ENCODE results near the gene RMDN3. TPM values are rescaled to one million over a fixed set of nuclear protein-coding genes. Genes with fewer than 3 reads are reported as not detected.
A peak's percentile ranks its signal among the peaks of the same experiment; 100 is the strongest.

Gene RMDN3
- total RNA-seq, 2 experiments from 2014 or later, result 28.4 to 30.5 TPM

DNA sequence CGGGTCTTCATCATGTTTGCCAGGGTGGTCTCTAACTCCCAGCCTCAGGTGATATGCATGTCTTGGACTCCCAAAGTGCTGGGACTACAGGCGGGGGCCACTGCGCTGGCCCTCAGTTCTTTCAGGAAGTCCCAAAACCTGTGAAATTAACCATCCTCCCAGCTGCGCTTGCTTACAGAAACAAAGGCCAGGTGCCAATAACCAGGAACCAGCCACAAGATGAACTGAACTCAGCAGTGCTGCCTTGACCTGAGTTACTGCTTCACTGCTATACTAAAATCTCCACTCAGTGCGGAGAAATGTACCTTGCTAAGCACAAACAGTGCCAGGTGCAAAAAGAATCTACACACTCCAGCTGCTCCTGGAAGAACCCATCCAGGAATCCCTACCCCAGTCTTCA lies 4.9 kb upstream of the RMDN3 start:
- CTCF ChIA-PET, result no interaction called here
- Mint-ChIP-seq H3K4me3 (no peak overlapping the region), H3K4me1 (peaks cover 27% of the 10 kb centered on the region), H3K27ac (no peak overlapping the region), H3K36me3 (ENCODE audit: low read depth) (no peaks in the 10 kb centered on the region), H3K27me3 (no peaks in the 10 kb centered on the region), H3K9me3 (no peaks in the 10 kb centered on the region)
- DNase-seq, result no peak
- POLR2A ChIA-PET, result no interaction called here

DNA sequence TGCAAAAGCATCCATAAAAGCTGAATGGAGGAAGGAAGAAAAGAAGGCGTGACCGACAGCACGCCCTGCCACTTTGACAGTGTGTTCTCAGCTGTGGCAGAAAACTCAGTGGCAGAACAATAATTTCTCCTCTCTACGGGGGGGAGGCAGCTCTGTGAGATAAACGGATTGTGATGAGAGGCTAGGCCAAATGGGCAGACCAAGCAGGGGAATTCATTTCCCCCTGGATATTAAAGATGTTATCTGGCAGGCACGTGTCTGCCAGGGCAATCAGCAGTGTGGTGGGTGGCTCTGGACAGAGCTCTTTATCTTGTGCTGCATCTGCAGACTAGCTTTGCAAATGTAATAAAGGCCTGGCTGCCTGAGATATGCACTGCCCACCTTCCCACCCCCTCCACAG lies 1.9 kb upstream of the RMDN3 start:
- no peak overlapping the region for H3K27ac Mint-ChIP-seq
- peaks cover 26% of the 10 kb centered on the region for H3K4me1 Mint-ChIP-seq
- DNase-seq, result no peak
- H3K36me3 Mint-ChIP-seq (ENCODE audit: low read depth), result peaks cover 15% of the 10 kb centered on the region
- H3K9me3 Mint-ChIP-seq, result no peaks in the 10 kb centered on the region
- no peak overlapping the region for H3K4me3 Mint-ChIP-seq
- POLR2A ChIA-PET, result interaction anchor here (0.6 to 2.0 kb wide), 5 partner anchors 8 to 576 kb away, joined by 3 to 14 read pairs (median 5); partner anchors contain the start of genes DNAJC17, GCHFR, NUSAP1 and OIP5
- CTCF ChIA-PET, result interaction anchor here (1.0 to 1.4 kb wide), 3 partner anchors 10 to 22 kb away, joined by 3 to 6 read pairs (median 3); no protein-coding TSS in a partner anchor
- no peaks in the 10 kb centered on the region for H3K27me3 Mint-ChIP-seq

DNA sequence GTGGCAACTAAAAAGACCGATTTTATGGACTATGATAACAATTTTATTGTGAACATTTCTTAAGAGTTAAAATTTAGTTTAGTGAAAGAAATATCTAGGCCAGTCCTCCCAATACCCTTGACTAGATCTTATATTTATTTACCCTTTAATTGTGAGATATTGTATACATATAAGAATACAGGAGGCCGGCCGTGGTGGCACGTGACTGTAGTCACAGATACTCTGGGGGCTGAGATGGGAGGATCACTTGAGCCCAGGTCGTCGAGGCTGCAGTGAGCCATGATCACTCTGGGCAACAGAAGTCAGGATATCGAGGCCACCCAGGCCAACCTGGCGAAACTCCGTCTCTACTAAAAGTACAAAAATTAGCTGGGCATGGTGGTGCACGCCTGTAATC lies 756 bp upstream of the RMDN3 start:
- Mint-ChIP-seq H3K36me3 (ENCODE audit: low read depth) (peaks cover 26% of the 10 kb centered on the region), H3K27ac (peak overlapping the region; percentile 95), H3K27me3 (no peaks in the 10 kb centered on the region), H3K4me3 (peak overlapping the region; percentile 88), H3K9me3 (no peaks in the 10 kb centered on the region), H3K4me1 (peaks cover 31% of the 10 kb centered on the region)
- DNase-seq, result no peak
- POLR2A ChIA-PET, result interaction anchor here (0.8 to 2.0 kb wide), 3 partner anchors 10 to 13 kb away, joined by 3 to 14 read pairs (median 5); partner anchors contain the start of gene GCHFR
- CTCF ChIA-PET, result interaction anchor here (1.0 to 1.2 kb wide), 2 partner anchors 11 to 23 kb away, joined by 3 to 6 read pairs; no protein-coding TSS in a partner anchor

DNA sequence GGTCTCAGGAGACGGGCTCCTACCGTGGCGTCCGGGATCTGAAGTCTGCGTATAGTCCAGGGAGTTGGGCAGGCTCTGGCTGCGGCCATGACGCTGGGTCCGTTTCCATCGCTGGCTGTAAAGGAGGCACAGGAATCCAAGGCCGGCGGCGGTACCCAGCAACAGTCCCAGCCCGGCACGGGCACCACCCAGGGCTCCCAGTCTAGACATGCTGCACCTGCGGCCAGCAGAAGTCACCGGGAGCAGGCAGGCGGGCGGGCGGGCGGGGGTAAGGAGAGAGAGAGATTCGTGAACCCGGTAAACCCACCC lies 526 bp downstream of the RMDN3 start:
- Mint-ChIP-seq H3K9me3 (no peaks in the 10 kb centered on the region), H3K4me3 (peak overlapping the region; percentile 88), H3K36me3 (ENCODE audit: low read depth) (peaks cover 34% of the 10 kb centered on the region), H3K27me3 (no peaks in the 10 kb centered on the region), H3K27ac (peak overlapping the region; percentile 95), H3K4me1 (peaks cover 31% of the 10 kb centered on the region)
- ChIA-PET CTCF (interaction anchor here (3.3 kb wide), 1 partner anchor 10 kb away, joined by 19 read pairs; no protein-coding TSS in a partner anchor), POLR2A (interaction anchor here (0.8 to 3.6 kb wide), 4 partner anchors 10 to 59 kb away, joined by 3 to 43 read pairs (median 12); partner anchors contain the start of genes GCHFR and RAD51)
- DNase-seq, result peak; percentile 39

DNA sequence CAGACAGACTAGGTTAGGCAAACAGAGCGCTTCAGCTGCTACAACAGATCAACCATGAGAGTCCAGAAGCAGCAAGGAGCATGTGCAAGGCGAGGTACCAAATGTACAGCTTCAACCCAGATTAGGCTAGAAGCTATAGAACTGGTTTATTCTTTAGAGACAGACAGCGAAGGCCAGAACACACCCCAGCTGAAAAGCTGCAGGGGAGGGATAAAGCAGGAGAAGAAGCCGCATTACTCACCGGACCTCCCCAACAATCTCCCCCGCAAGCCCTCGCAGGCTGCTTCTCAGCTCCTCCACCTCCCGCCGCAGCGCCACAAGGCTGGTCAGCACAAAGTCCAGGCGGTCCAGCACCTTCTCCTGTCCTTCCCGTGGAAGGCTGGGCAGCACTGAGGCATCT lies 3.3 kb downstream of the RMDN3 start:
- ChIA-PET POLR2A (interaction anchor here (1.2 to 3.6 kb wide), 6 partner anchors 8 to 144 kb away, joined by 3 to 43 read pairs (median 9); partner anchors contain the start of genes DNAJC17, GCHFR, RAD51 and ZFYVE19), CTCF (interaction anchor here (0.6 to 3.3 kb wide), 3 partner anchors 8 to 162 kb away, joined by 3 to 19 read pairs (median 3); partner anchors contain the start of gene GCHFR)
- no peak overlapping the region for H3K27ac Mint-ChIP-seq

DNA sequence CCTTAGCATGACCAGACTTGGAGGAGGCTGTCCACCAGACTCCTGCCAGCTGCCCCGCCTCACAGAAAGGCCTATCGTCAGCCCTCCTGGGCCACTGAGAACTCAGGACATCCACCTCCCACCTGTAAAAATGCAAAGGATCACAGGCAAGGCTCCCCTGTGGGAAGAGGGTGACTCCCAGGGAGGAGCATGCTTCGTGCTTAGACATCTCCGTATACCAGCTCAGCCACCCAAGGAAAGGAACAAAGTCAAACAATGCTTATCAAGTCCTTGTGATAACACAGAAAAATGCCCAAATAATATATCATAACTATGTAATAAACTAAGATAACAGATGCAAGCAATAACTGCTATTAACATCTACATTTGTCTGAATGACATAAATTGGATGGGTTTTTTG lies 4.2 kb downstream of the RMDN3 start:
- no peak for DNase-seq
- POLR2A ChIA-PET, result interaction anchor here (1.2 to 3.4 kb wide), 4 partner anchors 14 to 145 kb away, joined by 3 to 14 read pairs (median 4); partner anchors contain the start of genes DNAJC17, GCHFR, RAD51 and ZFYVE19
- no peaks in the 10 kb centered on the region for H3K27me3 Mint-ChIP-seq
- H3K4me1 Mint-ChIP-seq, result peaks cover 40% of the 10 kb centered on the region
- no peak overlapping the region for H3K27ac Mint-ChIP-seq
- H3K9me3 Mint-ChIP-seq, result no peaks in the 10 kb centered on the region
- CTCF ChIA-PET, result interaction anchor here (0.9 to 1.4 kb wide), 2 partner anchors 32 to 141 kb away, joined by 3 to 4 read pairs; no protein-coding TSS in a partner anchor
- no peak overlapping the region for H3K4me3 Mint-ChIP-seq
- peaks cover 44% of the 10 kb centered on the region for H3K36me3 Mint-ChIP-seq (ENCODE audit: low read depth)

More for the DNA sequence above, 3.3 kb downstream of the RMDN3 start:
- no peaks in the 10 kb centered on the region for H3K9me3 Mint-ChIP-seq
- peaks cover 36% of the 10 kb centered on the region for H3K4me1 Mint-ChIP-seq
- DNase-seq, result no peak
- no peak overlapping the region for H3K4me3 Mint-ChIP-seq
- H3K36me3 Mint-ChIP-seq (ENCODE audit: low read depth), result peaks cover 43% of the 10 kb centered on the region
- H3K27me3 Mint-ChIP-seq, result no peaks in the 10 kb centered on the region

DNA sequence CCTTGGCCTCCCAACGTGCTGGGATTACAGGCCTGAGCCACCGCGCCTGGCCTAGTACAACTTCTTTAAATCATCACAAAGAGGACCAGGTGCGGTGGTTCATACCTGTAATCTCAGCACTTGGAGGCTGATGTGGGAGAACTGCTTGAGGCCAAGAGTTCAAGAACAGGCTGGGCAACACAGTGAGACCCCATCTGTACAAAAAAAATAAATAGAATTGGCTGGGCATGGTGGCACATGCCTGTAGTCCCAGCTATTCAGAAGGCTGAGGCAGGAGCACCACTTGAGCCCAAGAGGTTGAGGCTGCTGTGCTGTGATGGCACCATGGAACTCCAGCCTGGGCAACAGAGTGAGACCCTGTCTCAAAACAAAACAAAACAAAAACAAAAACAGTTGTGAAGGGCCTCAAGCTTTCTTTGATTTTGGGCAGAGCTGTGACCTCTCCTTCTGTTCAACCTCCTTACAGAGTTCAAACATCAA lies 5.9 kb downstream of the RMDN3 start:
- H3K9me3 Mint-ChIP-seq, result no peaks in the 10 kb centered on the region
- peaks cover 56% of the 10 kb centered on the region for H3K36me3 Mint-ChIP-seq (ENCODE audit: low read depth)

DNA sequence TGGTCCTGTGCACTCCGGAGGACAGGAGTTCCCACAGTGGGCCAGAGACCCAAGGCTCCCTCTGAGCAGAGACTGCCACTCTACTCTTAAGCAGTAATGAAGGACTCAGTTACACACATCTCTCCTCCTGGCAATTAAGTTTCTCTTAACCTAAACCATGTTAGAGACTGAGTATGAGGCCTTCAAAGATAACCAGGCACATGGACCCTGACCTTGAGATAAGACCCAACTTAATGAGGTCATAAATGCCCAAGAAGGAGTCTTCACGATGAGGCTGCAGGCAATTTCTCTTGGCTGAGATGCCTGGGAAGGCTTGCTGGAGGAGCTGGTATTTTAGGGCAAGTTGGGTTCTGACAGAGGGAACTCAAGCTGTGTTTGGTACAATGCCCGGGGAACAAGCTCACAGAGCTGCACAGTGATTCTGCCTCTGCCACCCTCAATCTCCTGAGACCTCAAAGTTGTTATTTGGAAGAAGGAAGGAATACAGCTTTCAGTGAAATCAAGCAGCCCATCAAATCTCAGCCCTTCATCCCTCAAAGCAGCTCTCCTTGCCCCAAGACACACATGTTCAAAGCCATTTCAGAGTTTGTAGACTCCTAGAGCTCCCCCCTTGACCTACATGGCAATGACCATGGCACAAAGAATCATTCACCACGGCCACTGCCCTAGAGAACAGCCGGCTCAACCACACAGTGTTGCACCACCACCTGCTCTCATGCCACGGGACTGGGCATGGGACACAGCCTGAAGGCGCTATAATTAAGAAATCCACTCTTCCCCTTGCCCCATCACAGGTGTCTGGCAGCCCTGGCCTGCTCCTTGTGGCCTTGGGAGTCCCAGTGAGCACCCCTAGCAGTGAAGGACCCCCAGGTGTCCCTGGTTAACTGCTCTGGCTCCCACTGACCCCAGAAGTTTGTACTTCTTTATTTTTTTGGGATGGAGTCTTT lies 7.1 kb downstream of the RMDN3 start:
- no peak for DNase-seq
- POLR2A ChIA-PET, result interaction anchor here (0.8 to 2.1 kb wide), 4 partner anchors 8 to 53 kb away, joined by 3 to 7 read pairs (median 4); partner anchors contain the start of genes GCHFR and RAD51
- Mint-ChIP-seq H3K4me3 (no peak overlapping the region), H3K9me3 (no peaks in the 10 kb centered on the region), H3K4me1 (peaks cover 52% of the 10 kb centered on the region), H3K27ac (no peak overlapping the region), H3K27me3 (no peaks in the 10 kb centered on the region), H3K36me3 (ENCODE audit: low read depth) (peaks cover 54% of the 10 kb centered on the region)
- CTCF ChIA-PET, result interaction anchor here (1.2 to 2.9 kb wide), 2 partner anchors 36 to 59 kb away, joined by 3 to 26 read pairs; partner anchors contain the start of gene ZFYVE19

More for the DNA sequence above, 5.9 kb downstream of the RMDN3 start:
- Mint-ChIP-seq H3K27ac (no peak overlapping the region), H3K4me1 (peaks cover 51% of the 10 kb centered on the region), H3K4me3 (no peak overlapping the region), H3K27me3 (no peaks in the 10 kb centered on the region)
- ChIA-PET POLR2A (interaction anchor here (3.4 kb wide), 1 partner anchor 16 kb away, joined by 14 read pairs; the partner anchor contains the start of gene GCHFR), CTCF (no interaction called here)
- no peak for DNase-seq

DNA sequence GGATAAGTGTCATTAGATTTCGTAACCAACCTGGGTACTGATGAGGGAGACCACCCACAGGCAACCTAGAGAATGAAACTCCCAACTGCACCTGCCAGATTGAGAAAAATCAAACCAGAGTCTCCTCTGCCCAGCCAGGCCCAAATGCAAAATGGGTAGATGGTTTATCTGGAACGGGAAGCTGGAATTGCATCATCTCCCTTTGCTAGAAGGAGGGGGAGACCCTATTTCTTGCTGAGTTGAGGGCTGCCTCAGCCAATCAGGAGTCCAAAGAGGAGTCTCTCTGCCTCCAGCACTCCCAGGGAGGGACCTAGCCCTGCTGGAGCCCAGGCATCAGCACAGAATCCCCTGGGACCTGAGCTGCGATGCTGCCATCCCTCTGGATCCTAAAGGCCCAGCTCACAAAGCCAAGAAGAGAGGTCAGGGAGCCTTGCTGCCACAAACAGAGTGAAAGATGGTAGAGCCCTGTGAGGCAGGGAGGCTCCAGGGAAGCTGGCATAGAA lies 8.1 kb downstream of the RMDN3 start:
- no peak overlapping the region for H3K4me3 Mint-ChIP-seq
- no peaks in the 10 kb centered on the region for H3K9me3 Mint-ChIP-seq
- CTCF ChIA-PET, result interaction anchor here (1.0 to 2.9 kb wide), 5 partner anchors 10 to 306 kb away, joined by 3 to 26 read pairs (median 3); partner anchors contain the start of genes BAHD1 and ZFYVE19
- H3K4me1 Mint-ChIP-seq, result peaks cover 51% of the 10 kb centered on the region
- H3K36me3 Mint-ChIP-seq (ENCODE audit: low read depth), result peaks cover 54% of the 10 kb centered on the region
- POLR2A ChIA-PET, result interaction anchor here (1.0 to 2.1 kb wide), 3 partner anchors 17 to 52 kb away, joined by 3 to 7 read pairs (median 5); partner anchors contain the start of genes GCHFR and RAD51
- peak overlapping the region; percentile 54 for H3K27ac Mint-ChIP-seq
- no peaks in the 10 kb centered on the region for H3K27me3 Mint-ChIP-seq
- DNase-seq, result no peak

DNA sequence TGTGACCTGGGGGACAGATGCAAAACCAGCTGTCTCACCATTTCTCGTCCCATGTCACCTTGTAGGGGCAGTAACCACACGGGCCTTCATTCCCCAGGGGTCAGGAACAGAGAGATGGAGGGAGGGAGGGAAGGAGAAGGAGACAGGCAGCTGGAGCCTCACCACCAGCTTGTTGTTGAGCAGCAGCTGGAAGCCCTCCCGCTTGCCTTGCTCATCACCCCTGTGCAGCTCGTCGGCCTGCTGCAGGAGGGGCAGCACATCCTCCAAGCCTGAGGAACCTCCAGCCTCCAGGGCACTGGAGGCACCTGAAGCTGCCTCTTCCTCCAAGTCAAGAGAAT lies 10.3 kb downstream of the RMDN3 start:
- no peak for DNase-seq
- peaks cover 46% of the 10 kb centered on the region for H3K36me3 Mint-ChIP-seq (ENCODE audit: low read depth)
- CTCF ChIA-PET, result interaction anchor here (0.6 to 3.6 kb wide), 11 partner anchors 9 to 406 kb away, joined by 3 to 44 read pairs (median 7); partner anchors contain the start of genes GCHFR, RMDN3, VPS18 and ZFYVE19
- H3K27me3 Mint-ChIP-seq, result no peaks in the 10 kb centered on the region
- H3K27ac Mint-ChIP-seq, result peak overlapping the region; percentile 95
- H3K4me3 Mint-ChIP-seq, result no peak overlapping the region
- peaks cover 48% of the 10 kb centered on the region for H3K4me1 Mint-ChIP-seq
- POLR2A ChIA-PET, result interaction anchor here (1.1 to 5.2 kb wide), 13 partner anchors 9 to 1227 kb away, joined by 3 to 51 read pairs (median 6); partner anchors contain the start of genes EHD4, GCHFR, RAD51 and RMDN3
- no peaks in the 10 kb centered on the region for H3K9me3 Mint-ChIP-seq

DNA sequence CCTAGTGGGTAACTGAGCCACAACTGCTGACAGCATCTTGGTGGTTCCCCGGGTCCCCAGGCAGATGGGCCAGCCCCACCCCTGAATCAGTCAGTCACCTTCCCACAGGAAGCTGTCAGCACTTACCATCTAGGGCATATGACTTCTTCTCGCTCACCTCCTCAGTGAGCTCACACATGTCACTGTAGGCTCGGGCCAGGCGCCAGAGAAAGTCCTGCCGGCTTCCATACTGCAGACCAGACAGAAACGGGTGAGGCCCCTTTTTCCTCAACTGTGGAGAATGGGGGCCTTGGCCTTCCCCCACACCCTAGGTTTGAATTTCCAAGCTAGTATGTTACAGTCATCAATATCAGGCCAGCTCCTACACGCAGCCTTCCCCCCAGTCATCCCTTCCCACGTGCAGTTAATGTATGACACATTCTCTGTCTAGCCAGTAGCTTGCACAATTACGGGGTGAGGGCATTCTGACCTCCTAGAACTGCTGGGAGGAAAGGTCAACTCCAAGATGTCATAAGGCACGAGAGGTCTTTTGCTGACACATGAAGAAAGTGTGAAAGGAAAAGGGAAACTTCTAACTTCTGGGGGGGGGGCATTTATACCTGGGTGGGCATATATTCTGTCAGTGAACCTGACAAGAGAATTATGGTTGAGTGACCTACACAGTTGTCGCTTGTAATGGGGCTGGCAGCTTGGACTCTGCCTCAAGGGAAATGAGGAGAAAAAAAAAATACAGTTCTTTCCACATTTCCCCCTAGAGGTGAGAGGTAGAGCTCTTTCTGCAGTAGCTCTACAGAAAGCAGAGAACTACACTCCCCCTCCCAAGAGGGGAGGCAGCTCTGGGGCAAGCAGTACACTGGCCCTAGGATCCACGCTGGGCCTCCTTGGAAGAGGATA lies 10.9 kb downstream of the RMDN3 start:
- H3K36me3 Mint-ChIP-seq (ENCODE audit: low read depth), result peaks cover 48% of the 10 kb centered on the region

More for the DNA sequence above, 10.9 kb downstream of the RMDN3 start:
- Mint-ChIP-seq H3K27me3 (no peaks in the 10 kb centered on the region), H3K4me3 (peak overlapping the region; percentile 53), H3K4me1 (peaks cover 48% of the 10 kb centered on the region), H3K27ac (peak overlapping the region; percentile 95), H3K9me3 (no peaks in the 10 kb centered on the region)
- ChIA-PET POLR2A (interaction anchor here (0.8 to 5.2 kb wide), 23 partner anchors 8 to 1228 kb away, joined by 3 to 51 read pairs (median 5); partner anchors contain the start of genes BAHD1, EHD4, GCHFR and NUSAP1), CTCF (interaction anchor here (0.6 to 3.6 kb wide), 19 partner anchors 8 to 405 kb away, joined by 3 to 44 read pairs (median 6); partner anchors contain the start of genes GCHFR, RAD51, RMDN3 and VPS18)
- DNase-seq, result peak; percentile 85
